Coronary artery (tissue), 2 donors: ENCODE results near the gene RRP1B.

Source experiments
- DNase-seq: peaks from one replicate; pipeline ENCODE4 v3.0.0-alpha.2; 2017; ENCODE audit warnings: low spot score
- H3K27ac ChIP-seq, 2 donors: fragments of 200-600 bp; sonication (generic); one replicate each; pipeline ENCODE4 v1.5.1; 2016 to 2019
- H3K4me3 ChIP-seq: fragments of 200-600 bp; sonication (generic); 2 replicates; pipeline ENCODE4 v1.5.1; 2016; ENCODE audit warnings: mild to moderate bottlenecking, moderate library complexity
- TF ChIP-seq, protein P1 (sequence below): fragments of 200-600 bp; sonication (generic); IDR thresholded peaks from one replicate; pipeline ENCODE4 v1.5.1; 2019; ENCODE audit warnings: antibody characterized with exemption

The RRP1B gene

GRCh38 chr21:43619344-43619743, 40.0 kb upstream of the RRP1B start:
- TF ChIP-seq, protein P1, sequence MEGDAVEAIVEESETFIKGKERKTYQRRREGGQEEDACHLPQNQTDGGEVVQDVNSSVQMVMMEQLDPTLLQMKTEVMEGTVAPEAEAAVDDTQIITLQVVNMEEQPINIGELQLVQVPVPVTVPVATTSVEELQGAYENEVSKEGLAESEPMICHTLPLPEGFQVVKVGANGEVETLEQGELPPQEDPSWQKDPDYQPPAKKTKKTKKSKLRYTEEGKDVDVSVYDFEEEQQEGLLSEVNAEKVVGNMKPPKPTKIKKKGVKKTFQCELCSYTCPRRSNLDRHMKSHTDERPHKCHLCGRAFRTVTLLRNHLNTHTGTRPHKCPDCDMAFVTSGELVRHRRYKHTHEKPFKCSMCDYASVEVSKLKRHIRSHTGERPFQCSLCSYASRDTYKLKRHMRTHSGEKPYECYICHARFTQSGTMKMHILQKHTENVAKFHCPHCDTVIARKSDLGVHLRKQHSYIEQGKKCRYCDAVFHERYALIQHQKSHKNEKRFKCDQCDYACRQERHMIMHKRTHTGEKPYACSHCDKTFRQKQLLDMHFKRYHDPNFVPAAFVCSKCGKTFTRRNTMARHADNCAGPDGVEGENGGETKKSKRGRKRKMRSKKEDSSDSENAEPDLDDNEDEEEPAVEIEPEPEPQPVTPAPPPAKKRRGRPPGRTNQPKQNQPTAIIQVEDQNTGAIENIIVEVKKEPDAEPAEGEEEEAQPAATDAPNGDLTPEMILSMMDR: no peak
- no peak for DNase-seq
- Histone ChIP-seq H3K27ac (no peak overlapping the region), H3K4me3 (no peak overlapping the region)

DNA sequence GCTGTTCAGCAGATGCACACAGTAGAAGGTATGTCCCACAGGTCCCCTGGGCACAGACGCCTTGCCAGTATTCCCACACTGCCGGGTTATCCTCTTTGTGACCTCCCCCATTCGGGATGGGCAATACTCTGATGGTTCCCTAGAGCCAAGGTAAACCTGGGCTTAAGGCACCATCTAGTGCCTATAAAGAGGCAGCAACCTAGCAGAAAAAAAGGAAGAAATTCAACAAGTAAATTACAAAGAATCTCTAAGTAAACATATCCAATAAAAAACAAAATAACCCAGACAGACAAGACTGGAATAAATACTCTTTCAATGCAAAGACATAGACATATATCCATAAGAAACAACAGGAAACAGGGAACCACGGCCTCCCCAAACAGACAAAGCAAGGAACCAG, 39.5 kb upstream of the RRP1B start:
- Histone ChIP-seq H3K4me3 (no peak overlapping the region), H3K27ac (no peak overlapping the region)
- DNase-seq: no peak
- TF ChIP-seq, protein P1: no peak

DNA sequence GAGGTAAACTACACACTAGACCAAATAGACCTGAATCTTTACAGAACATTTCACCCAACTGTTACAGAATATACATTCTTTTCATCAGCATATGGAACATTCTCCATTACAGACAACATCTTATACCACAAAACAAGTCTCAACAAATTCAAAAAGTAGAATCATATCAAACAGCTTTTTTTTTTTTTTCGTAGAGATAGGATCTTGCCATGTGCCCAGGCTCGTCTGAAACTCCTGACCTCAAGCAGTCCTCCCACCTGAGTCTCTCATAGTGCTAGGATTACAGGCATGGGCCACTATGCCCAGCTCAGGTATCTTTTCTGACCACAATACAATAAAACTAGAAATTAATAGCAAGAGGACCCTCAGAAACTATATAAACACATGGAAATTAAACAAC, 36.6 kb upstream of the RRP1B start:
- DNase-seq: no peak
- TF ChIP-seq, protein P1: no peak
- no peak overlapping the region for H3K27ac ChIP-seq
- no peak overlapping the region for H3K4me3 ChIP-seq

DNA sequence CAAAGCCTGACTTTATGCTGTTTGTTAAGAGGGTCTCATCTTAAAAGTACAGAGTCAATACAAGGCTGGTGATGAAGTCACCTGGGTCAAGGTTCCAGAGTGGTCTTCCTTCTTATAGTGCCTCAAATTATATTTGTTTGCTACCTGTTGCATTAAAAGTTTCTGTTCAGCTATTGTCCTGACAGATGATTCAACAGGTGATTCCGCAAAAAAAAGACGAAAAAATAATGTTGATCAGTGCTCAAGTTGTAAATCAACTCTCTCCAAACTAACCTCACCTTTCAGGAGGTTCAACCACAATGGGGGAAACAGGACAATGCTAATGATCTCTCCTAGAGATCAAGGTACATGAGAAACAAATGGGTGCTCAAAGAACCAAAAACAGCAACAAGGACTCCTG, 35.8 kb upstream of the RRP1B start:
- Histone ChIP-seq H3K4me3 (no peak overlapping the region), H3K27ac (no peak overlapping the region)
- no peak for DNase-seq
- TF ChIP-seq, protein P1: no peak

DNA sequence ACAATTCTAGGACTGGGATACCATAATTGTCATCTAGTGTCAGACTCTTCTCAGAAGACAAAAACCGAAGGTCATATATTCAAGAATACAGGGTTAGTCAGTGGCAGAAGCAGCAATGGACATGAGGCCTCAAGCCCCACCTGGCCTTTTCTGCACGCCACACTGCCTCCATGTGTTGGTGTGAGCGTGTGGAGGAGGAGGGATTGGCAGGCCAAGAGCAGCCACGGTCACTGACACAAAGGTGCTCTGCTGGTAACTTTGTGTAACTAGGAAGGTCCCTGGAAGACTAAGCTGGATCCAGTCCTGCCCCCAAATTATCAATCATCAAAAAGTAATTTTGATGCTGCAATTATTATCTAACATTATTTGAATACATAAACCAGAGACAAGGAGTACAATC, 35.0 kb upstream of the RRP1B start:
- H3K27ac ChIP-seq: no peak overlapping the region
- TF ChIP-seq, protein P1: no peak
- H3K4me3 ChIP-seq: no peak overlapping the region
- DNase-seq: no peak

GRCh38 chr21:43626390-43626789, 33.0 kb upstream of the RRP1B start:
- H3K4me3 ChIP-seq: no peak overlapping the region
- DNase-seq: no peak
- TF ChIP-seq, protein P1: no peak
- no peak overlapping the region for H3K27ac ChIP-seq

DNA sequence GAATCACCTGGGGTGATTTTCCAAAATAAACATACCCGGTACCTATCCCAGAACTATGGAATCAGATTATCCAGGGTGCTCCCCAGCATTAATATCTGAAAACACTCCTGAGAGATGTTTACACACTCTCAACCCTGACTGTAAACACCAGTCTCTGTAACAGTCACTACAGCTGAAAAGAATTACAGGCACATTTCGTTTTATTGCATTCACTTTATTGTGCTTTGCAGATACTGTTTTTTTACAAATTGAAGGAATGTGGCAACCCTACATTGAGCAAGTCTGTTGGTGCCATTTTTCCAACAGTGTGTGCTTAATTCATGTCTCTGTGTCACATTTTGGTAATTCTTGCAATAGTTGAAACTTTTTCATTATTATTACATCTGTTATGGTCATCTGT, 31.8 kb upstream of the RRP1B start:
- Histone ChIP-seq H3K27ac (no peak overlapping the region), H3K4me3 (no peak overlapping the region)
- TF ChIP-seq, protein P1: no peak
- DNase-seq: no peak
